H1 (cell line): ENCODE measurements around the gene CNTN5. TPM values are rescaled to one million over a fixed set of nuclear protein-coding genes. Genes with fewer than 3 reads are reported as not detected.

Experiments
- CTCF ChIA-PET: fragments of 300-600 bp; sonication (Branson Sonifier 250); formaldehyde crosslinking; loops from one replicate; lab custom pipeline; 2021; ENCODE audit not compliant: partially characterized antibody; lab: Charles Lee
- POLR2A ChIA-PET: fragments of 300-600 bp; sonication (Branson Sonifier 250); formaldehyde crosslinking; loops from one replicate; lab custom pipeline; 2021; ENCODE audit warnings: inconsistent platforms; ENCODE audit not compliant: partially characterized antibody; lab: Charles Lee
- DNase-seq, 2 experiments: peaks; one replicate each; pipeline versions ENCODE4 v3.0.0 to v3.0.0-alpha.2; 2010 to 2022; ENCODE audit warnings: low spot score in 2 of 2, low read depth in 1 of 2, mixed read lengths in 1 of 2
- FAIRE-seq: peaks from 2 replicates; lab custom pipeline; 2011; peaks lifted over from hg19 to GRCh38; lab: Jason Lieb, UNC
- H2AFZ ChIP-seq: 2 replicates; pipeline ENCODE4 v1.8.1; 2012; ENCODE audit warnings: low read length, inconsistent platforms
- H2AK5ac ChIP-seq: 2 replicates; pipeline ENCODE4 v1.6.1; 2013; ENCODE audit warnings: low read depth, low read length
- H2BK120ac ChIP-seq: replicated peaks from 2 replicates; pipeline ENCODE3; 2013; ENCODE audit warnings: low read depth, low read length, inconsistent platforms
- H2BK12ac ChIP-seq: 2 replicates; pipeline ENCODE4 v1.6.1; 2013; ENCODE audit warnings: low read depth, low read length
- H2BK15ac ChIP-seq: 2 replicates; pipeline ENCODE4 v1.6.1; 2013; ENCODE audit warnings: low read length
- H2BK20ac ChIP-seq: 2 replicates; pipeline ENCODE4 v1.6.1; 2013; ENCODE audit warnings: low read length
- H2BK5ac ChIP-seq: 2 replicates; pipeline ENCODE4 v1.6.1; 2013; ENCODE audit warnings: low read depth, low read length
- H3K14ac ChIP-seq: 2 replicates; pipeline ENCODE4 v1.6.1; 2013; ENCODE audit warnings: inconsistent platforms; ENCODE audit not compliant: insufficient read length
- H3K18ac ChIP-seq: 2 replicates; pipeline ENCODE4 v1.6.1; 2013; ENCODE audit warnings: low read length; ENCODE audit errors: extremely low read depth
- H3K23ac ChIP-seq: 2 replicates; pipeline ENCODE4 v1.6.1; 2013; ENCODE audit warnings: inconsistent platforms; ENCODE audit not compliant: insufficient read length
- H3K23me2 ChIP-seq: 2 replicates; pipeline ENCODE4 v1.6.1; 2013; ENCODE audit warnings: low read depth, low read length
- H3K27ac ChIP-seq: 2 replicates; pipeline ENCODE4 v1.6.1; 2011; ENCODE audit warnings: low read depth, low read length, inconsistent platforms
- H3K27me3 ChIP-seq, 4 experiments: replicated peaks in 1 of 4; 1 replicate in 1 of 4; 2 replicates in 3 of 4; pipeline versions ENCODE4 v1.6.1 to v1.8.1; 2011 to 2013; ENCODE audit warnings: low read length in 3 of 4, mild to moderate bottlenecking in 3 of 4, inconsistent platforms in 2 of 4, mixed read lengths in 2 of 4, moderate library complexity in 1 of 4; ENCODE audit not compliant: control insufficient read depth in 3 of 4, insufficient read depth in 3 of 4; ENCODE audit errors: extremely low read depth in 1 of 4
- H3K36me3 ChIP-seq, 4 experiments: 2 replicates each; pipeline versions ENCODE4 v1.6.1 to v1.8.1; 2011 to 2013; ENCODE audit warnings: mild to moderate bottlenecking in 4 of 4, low read length in 3 of 4, moderate library complexity in 2 of 4, control low read depth in 1 of 4, inconsistent platforms in 1 of 4; ENCODE audit not compliant: insufficient read depth in 4 of 4, control insufficient read depth in 2 of 4
- H3K4ac ChIP-seq: replicated peaks from 2 replicates; pipeline ENCODE3; 2013; ENCODE audit warnings: low read length, low read depth, mixed read lengths, inconsistent platforms; ENCODE audit not compliant: insufficient read length
- H3K4me1 ChIP-seq, 4 experiments: replicated peaks in 1 of 4; 1 replicate in 1 of 4; 2 replicates in 3 of 4; pipeline versions ENCODE4 v1.6.1 to v1.8.1; 2011 to 2013; ENCODE audit warnings: low read length in 3 of 4, inconsistent platforms in 2 of 4, mixed read lengths in 1 of 4; ENCODE audit not compliant: insufficient read depth in 4 of 4, control insufficient read depth in 3 of 4
- H3K4me2 ChIP-seq, 2 experiments: 2 replicates each; pipeline versions ENCODE4 v1.6.1 to v1.8.1; 2011 to 2013; ENCODE audit warnings: low read depth in 2 of 2, low read length in 2 of 2, control low read depth in 1 of 2, inconsistent platforms in 1 of 2, mild to moderate bottlenecking in 1 of 2; ENCODE audit not compliant: insufficient read depth in 1 of 2
- H3K4me3 ChIP-seq, 4 experiments: fragments of 200-600, 300-600 bp in 1 of 4; sonication (generic), shearing (Covaris generic), sonication (Bioruptor Twin) in 1 of 4; 2 replicates each; pipeline versions ENCODE4 v1.5.1 to v1.8.1; 2011 to 2016; ENCODE audit warnings: low read length in 4 of 4, low read depth in 3 of 4, control low read depth in 2 of 4, inconsistent platforms in 2 of 4, mild to moderate bottlenecking in 2 of 4, mixed read lengths in 1 of 4, moderate library complexity in 1 of 4; ENCODE audit not compliant: insufficient read depth in 2 of 4; ENCODE audit errors: extremely low read depth in 1 of 4
- H3K56ac ChIP-seq: replicated peaks from 2 replicates; pipeline ENCODE3; 2013; ENCODE audit warnings: low read depth, mild to moderate bottlenecking, mixed read lengths, low read length, inconsistent platforms; ENCODE audit not compliant: insufficient read length
- H3K79me1 ChIP-seq: 2 replicates; pipeline ENCODE4 v1.6.1; 2013; ENCODE audit warnings: low read depth, low read length, control low read depth
- H3K79me2 ChIP-seq, 2 experiments: 2 replicates each; pipeline versions ENCODE4 v1.6.1 to v1.8.1; 2012 to 2013; ENCODE audit warnings: low read length in 2 of 2, mild to moderate bottlenecking in 2 of 2, inconsistent platforms in 1 of 2; ENCODE audit not compliant: insufficient read depth in 2 of 2, control insufficient read depth in 1 of 2
- H3K9ac ChIP-seq, 4 experiments: replicated peaks in 1 of 4; 1 replicate in 1 of 4; 2 replicates in 3 of 4; pipeline versions ENCODE4 v1.6.1 to v1.8.1; 2011 to 2013; ENCODE audit warnings: low read depth in 3 of 4, low read length in 3 of 4, control low read depth in 2 of 4, mild to moderate bottlenecking in 2 of 4, moderate library complexity in 2 of 4, inconsistent platforms in 1 of 4; ENCODE audit errors: extremely low read depth in 1 of 4
- H3K9me3 ChIP-seq, 2 experiments: 2 replicates each; pipeline versions ENCODE4 v1.6.1 to v1.8.1; 2012 to 2013; ENCODE audit warnings: mild to moderate bottlenecking in 2 of 2, moderate library complexity in 2 of 2, control low read depth in 1 of 2, inconsistent platforms in 1 of 2, low read depth in 1 of 2, low read length in 1 of 2, mixed read lengths in 1 of 2; ENCODE audit not compliant: insufficient read depth in 2 of 2
- H4K20me1 ChIP-seq, 2 experiments: replicated peaks in 1 of 2; 2 replicates each; pipeline versions ENCODE3 to v1.8.1; 2011 to 2013; ENCODE audit warnings: inconsistent platforms in 2 of 2, low read length in 2 of 2, mild to moderate bottlenecking in 1 of 2; ENCODE audit not compliant: insufficient read depth in 2 of 2, control insufficient read depth in 1 of 2
- H4K5ac ChIP-seq: 2 replicates; pipeline ENCODE4 v1.6.1; 2013; ENCODE audit warnings: low read length, low read depth, mixed read lengths, inconsistent platforms; ENCODE audit not compliant: insufficient read length
- H4K8ac ChIP-seq: 2 replicates; pipeline ENCODE4 v1.8.0; 2013; ENCODE audit warnings: mild to moderate bottlenecking, moderate library complexity, low read length, inconsistent platforms; ENCODE audit not compliant: insufficient read depth; ENCODE audit errors: extremely low read depth
- H4K91ac ChIP-seq: replicated peaks from 2 replicates; pipeline ENCODE3; 2013; ENCODE audit warnings: low read length, mixed read lengths, inconsistent platforms; ENCODE audit not compliant: insufficient read length
- ATF2 ChIP-seq: IDR thresholded peaks from 2 replicates; pipeline ENCODE4 v1.6.1; 2012; ENCODE audit warnings: low read length, inconsistent platforms
- CBX5 ChIP-seq: fragments of 300-800, 300-1000 bp; sonication (generic); IDR thresholded peaks from 2 replicates; pipeline ENCODE4 v1.7.1; 2016; ENCODE audit warnings: antibody characterized with exemption, low read length, low read depth
- CBX8 ChIP-seq: fragments of 300-800, 300-1000 bp; sonication (generic); IDR thresholded peaks from 2 replicates; pipeline ENCODE4 v1.7.1; 2016; ENCODE audit warnings: low read depth, low read length, borderline replicate concordance
- E2F6 ChIP-seq: IDR thresholded peaks from 2 replicates; pipeline ENCODE4 v1.6.1; 2012; ENCODE audit warnings: inconsistent platforms
- EP300 ChIP-seq, 2 experiments: IDR thresholded peaks; 1 replicate in 1 of 2; 2 replicates in 1 of 2; pipeline ENCODE4 v1.6.1; 2011 to 2012; ENCODE audit warnings: low read depth in 2 of 2, low read length in 2 of 2, mild to moderate bottlenecking in 2 of 2, borderline replicate concordance in 1 of 2, inconsistent platforms in 1 of 2, moderate library complexity in 1 of 2
- GABPA ChIP-seq: IDR thresholded peaks from 2 replicates; pipeline ENCODE4 v1.6.1; 2011; ENCODE audit warnings: mild to moderate bottlenecking, low read length, moderate library complexity, borderline replicate concordance; ENCODE audit not compliant: insufficient read depth
- MAX ChIP-seq: IDR thresholded peaks from 2 replicates; pipeline ENCODE4 v1.6.1; 2012; ENCODE audit warnings: inconsistent platforms
- SRF ChIP-seq: IDR thresholded peaks from 2 replicates; pipeline ENCODE4 v1.6.1; 2011; ENCODE audit warnings: mild to moderate bottlenecking, low read depth, low read length, moderate library complexity
- USF2 ChIP-seq: IDR thresholded peaks from 2 replicates; pipeline ENCODE4 v1.6.1; 2011; ENCODE audit warnings: low read length, improper control_type of control experiment
- WGBS, 2 experiments: shearing (Covaris generic) in 1 of 2; methylation state at CpG; one replicate each; pipeline versions ENCODE4 v1.1.6 to v1.1.7; 2013 to 2015; ENCODE audit warnings: low lambda C conversion rate in 2 of 2, mixed read lengths in 2 of 2, inconsistent platforms in 1 of 2, low coverage in 1 of 2, missing lambda C conversion rate in 1 of 2; ENCODE audit not compliant: insufficient replicate concordance in 2 of 2, insufficient coverage in 1 of 2, insufficient read length in 1 of 2; ENCODE audit errors: extremely low coverage in 1 of 2, missing lambda C conversion rate in 1 of 2; 5-methylcytosine and 5-hydroxymethylcytosine counted together
- polyA plus RNA-seq, 7 experiments: library from polyadenylated mRNA; depleted of rRNA in 3 of 7; stranded (reverse) in 5 of 7; unstranded in 2 of 7; fragments of >200 nt in 5 of 7; fragments of 200-250 nt in 2 of 7; gene quantifications; 1 replicate in 5 of 7; 2 replicates in 1 of 7; 4 replicates in 1 of 7; pipeline versions ENCODE4 v1.2.1 to v1.2.3, GENCODE V29; 2011 to 2013; ENCODE audit warnings: missing spikeins in 2 of 7, mixed read lengths in 2 of 7
- total RNA-seq: library from RNA; stranded (reverse); fragmentation: NEBNext Ultra II Directional; extraction: Animal tissue kit (Norgen Biotek cat#: 25700); gene quantifications from 2 replicates; pipeline ENCODE4 v1.2.1, GENCODE V29; 2021

The CNTN5 gene
- total and polyA plus RNA-seq, 2 of the 8 experiments (the other 6 are each of a cell fraction or from before 2014, with no cell fraction given): not detected

GRCh38 chr11:100133114-100133513 lies 1112.4 kb downstream of the CNTN5 start:
- ChIA-PET POLR2A (no interaction called here), CTCF (no interaction called here)
- Histone ChIP-seq H3K14ac (no peak overlapping the region), H3K23me2 (no peaks in the 10 kb centered on the region; the same call in 1 of the 2 replicates), H3K4ac (no peak overlapping the region), H4K20me1 (no peaks in the 10 kb centered on the region), H2BK5ac (no peak overlapping the region), H3K4me3 (no peak overlapping the region), H2BK20ac (no peak overlapping the region), H3K56ac (no peak overlapping the region), H3K4me1 (peaks cover 0 to 6% (median 2%) of the 10 kb centered on the region in 4 experiments; a peak in 3 of 7 replicates), H3K27ac (no peak overlapping the region), H2BK15ac (no peak overlapping the region), H4K5ac (no peak overlapping the region), H2AK5ac (no peak overlapping the region), H3K23ac (no peak overlapping the region), H3K27me3 (no peaks in the 10 kb centered on the region), H3K36me3 (no peaks in the 10 kb centered on the region), H4K8ac (no peak overlapping the region), H2BK12ac (no peak overlapping the region), H3K79me2 (no peaks in the 10 kb centered on the region), H3K9me3 (no peaks in the 10 kb centered on the region), H3K79me1 (no peaks in the 10 kb centered on the region), H2AFZ (no peak overlapping the region), H3K18ac (no peak overlapping the region), H4K91ac (no peak overlapping the region), H2BK120ac (no peak overlapping the region), H3K9ac (no peak overlapping the region), H3K4me2 (no peak overlapping the region)
- no peak for FAIRE-seq
- DNase-seq: no peak
- WGBS, 2 experiments: 96% methylated on average over 2 of the region's 2 CpGs; no CpG with 5 or more reads in 1 of the 2 experiments
- no peak for TF ChIP-seq E2F6
- no peak for TF ChIP-seq SRF
- no peak for TF ChIP-seq USF2
- TF ChIP-seq GABPA: no peak
- TF ChIP-seq MAX: no peak
- TF ChIP-seq CBX8: no peak
- TF ChIP-seq EP300 (IDR thresholded peaks at IDR 0.05; ENCODE audit: borderline replicate concordance in 1 of 2, low read depth in 2 of 2, low read length in 2 of 2): no peak
- no peak for TF ChIP-seq ATF2
- no peak for TF ChIP-seq CBX5
